GM19240 (cell line): Measurements from ENCODE around the gene HEATR3.
"Not testable (repeated sequence)": the region's sequence is repeated elsewhere in the genome, so short reads cannot be mapped to it uniquely, and the experiment has no call there.

ENCODE experiments used
- DNase-seq: peaks from one replicate; pipeline ENCODE4 v3.0.0; 2011; ENCODE audit warnings: low spot score; ENCODE audit not compliant: insufficient read length

HEATR3 gene

GRCh38 chr16:50099957-50100648, 34.3 kb downstream of the HEATR3 start:
- DNase-seq: no peak

GRCh38 chr16:50102051-50102746, 36.4 kb downstream of the HEATR3 start:
- DNase-seq: no peak

GRCh38 chr16:50103764-50104163, 38.0 kb downstream of the HEATR3 start:
- DNase-seq: no peak

GRCh38 chr16:50114357-50115129, 48.8 kb downstream of the HEATR3 start:
- no peak for DNase-seq

- DNase-seq: no peak
These were observed 54.9 kb downstream of the HEATR3 start for GRCh38 chr16:50120711-50121110.

GRCh38 chr16:50121278-50121677, 55.5 kb downstream of the HEATR3 start:
- no peak for DNase-seq

GRCh38 chr16:50121721-50122445, 56.1 kb downstream of the HEATR3 start:
- DNase-seq: peak; percentile 3

- DNase-seq: no peak
These were observed 57.6 kb downstream of the HEATR3 start for GRCh38 chr16:50123417-50123816.

- DNase-seq: no peak
These were observed 59.0 kb downstream of the HEATR3 start for GRCh38 chr16:50124769-50125168.

- no peak for DNase-seq
These were observed 60.4 kb downstream of the HEATR3 start for GRCh38 chr16:50126183-50126582.

GRCh38 chr16:50132571-50132970, 66.8 kb downstream of the HEATR3 start:
- DNase-seq: not testable (repeated sequence)

- DNase-seq: no peak
These were observed 67.4 kb downstream of the HEATR3 start for GRCh38 chr16:50133214-50133613.

GRCh38 chr16:50136399-50136798, 70.6 kb downstream of the HEATR3 start:
- no peak for DNase-seq

- DNase-seq: no peak
These were observed 71.5 kb downstream of the HEATR3 start for GRCh38 chr16:50137268-50137667.

- DNase-seq: no peak
These were observed 73.8 kb downstream of the HEATR3 start for GRCh38 chr16:50139580-50139979.

GRCh38 chr16:50144211-50144610, 78.4 kb downstream of the HEATR3 start:
- no peak for DNase-seq

GRCh38 chr16:50146479-50147435, 81.0 kb downstream of the HEATR3 start:
- no peak for DNase-seq

GRCh38 chr16:50151322-50151721, 85.6 kb downstream of the HEATR3 start:
- DNase-seq: no peak

- DNase-seq: no peak
These were observed 86.0 kb downstream of the HEATR3 start for GRCh38 chr16:50151756-50152155.

GRCh38 chr16:50152351-50152806, 86.6 kb downstream of the HEATR3 start:
- DNase-seq: peak; percentile 73
